HepG2 (cell line): Measurements from ENCODE around the gene MLH1. TPM values are rescaled to one million over a fixed set of nuclear protein-coding genes. Genes with fewer than 3 reads are reported as not detected.
A peak's percentile ranks its signal among the peaks of the same experiment; 100 is the strongest.

ENCODE experiments used
- ARNTL ChIP-seq: sonication (generic); formaldehyde crosslinking; IDR thresholded peaks from 2 replicates; pipeline ENCODE4 v1.4.0; 2020; ENCODE audit warnings: mild to moderate bottlenecking, missing genetic modification reagents
- BATF2 ChIP-seq: sonication (generic); formaldehyde crosslinking; IDR thresholded peaks from 2 replicates; pipeline ENCODE4 v1.8.0; 2022; ENCODE audit warnings: mild to moderate bottlenecking, missing genetic modification reagents, moderate library complexity
- CEBPB ChIP-seq: IDR thresholded peaks from 2 replicates; pipeline ENCODE4 v1.6.1; 2011; ENCODE audit warnings: low read depth, low read length, improper control_type of control experiment, borderline replicate concordance
- KLF11 ChIP-seq: IDR thresholded peaks from 2 replicates; pipeline ENCODE4 v1.6.1; 2016; ENCODE audit warnings: missing compliant biosample characterization
- KLF6 ChIP-seq: IDR thresholded peaks from 2 replicates; pipeline ENCODE4 v1.8.0; 2016; ENCODE audit warnings: missing biosample characterization, missing genetic modification reagents
- MBNL3 ChIP-seq: fragments of 250-450 bp; sonication (Bioruptor Pico); conservative IDR thresholded peaks from 2 replicates; pipeline ENCODE4 v1.8.0; 2022; ENCODE audit warnings: mild to moderate bottlenecking, inconsistent platforms
- NFE2 ChIP-seq: sonication (generic); formaldehyde crosslinking; IDR thresholded peaks from 2 replicates; pipeline ENCODE4 v1.4.0; 2020; ENCODE audit warnings: missing genetic modification reagents
- NFE2L1 ChIP-seq: sonication (generic); formaldehyde crosslinking; IDR thresholded peaks from 2 replicates; pipeline ENCODE4 v1.4.0; 2020; ENCODE audit warnings: missing genetic modification reagents, mild to moderate bottlenecking, borderline replicate concordance
- NFYC ChIP-seq: IDR thresholded peaks from 2 replicates; pipeline ENCODE4 v1.6.1; 2016; ENCODE audit warnings: missing genetic modification reagents, missing compliant biosample characterization
- PTBP1 ChIP-seq: fragments of 200-400 bp; formaldehyde crosslinking; IDR thresholded peaks from 2 replicates; pipeline ENCODE4 v1.6.1; 2018; ENCODE audit warnings: low read length, low read depth; ENCODE audit not compliant: poor library complexity, severe bottlenecking
- SNAI1 ChIP-seq: sonication (generic); formaldehyde crosslinking; IDR thresholded peaks from 2 replicates; pipeline ENCODE4 v1.5.0; 2020; ENCODE audit warnings: mild to moderate bottlenecking, missing genetic modification reagents, borderline replicate concordance
- SPEN ChIP-seq: sonication (generic); formaldehyde crosslinking; IDR thresholded peaks from 2 replicates; pipeline ENCODE4 v1.5.1; 2020; ENCODE audit warnings: low read depth, mild to moderate bottlenecking, missing genetic modification reagents
- SRSF1 ChIP-seq: fragments of 200-400 bp; formaldehyde crosslinking; optimal IDR thresholded peaks from 2 replicates; pipeline ENCODE3; 2017; ENCODE audit warnings: mild to moderate bottlenecking, low read depth, low read length, moderate library complexity
- TFDP1 ChIP-seq: IDR thresholded peaks from 2 replicates; pipeline ENCODE4 v1.6.1; 2016; ENCODE audit warnings: missing compliant biosample characterization, missing genetic modification reagents, borderline replicate concordance
- THAP8 ChIP-seq: sonication (generic); formaldehyde crosslinking; IDR thresholded peaks from 2 replicates; pipeline ENCODE4 v1.5.1; 2020; ENCODE audit warnings: missing genetic modification reagents, mild to moderate bottlenecking, borderline replicate concordance
- YEATS2 ChIP-seq: sonication (generic); formaldehyde crosslinking; IDR thresholded peaks from 2 replicates; pipeline ENCODE4 v1.4.0; 2020; ENCODE audit warnings: missing genetic modification reagents, borderline replicate concordance
- ZEB1 ChIP-seq: IDR thresholded peaks from 2 replicates; pipeline ENCODE4 v1.6.1; 2012; ENCODE audit warnings: mild to moderate bottlenecking, low read depth, inconsistent platforms; ENCODE audit not compliant: insufficient replicate concordance
- ZFP90 ChIP-seq: sonication (generic); formaldehyde crosslinking; IDR thresholded peaks from 2 replicates; pipeline ENCODE4 v1.8.0; 2022; ENCODE audit warnings: missing genetic modification reagents, mild to moderate bottlenecking, inconsistent platforms, borderline replicate concordance
- ZNF124 ChIP-seq: sonication (generic); formaldehyde crosslinking; IDR thresholded peaks from 2 replicates; pipeline ENCODE4 v1.4.0; 2020; ENCODE audit warnings: missing genetic modification reagents
- ZNF207 ChIP-seq: fragments of 450-650 bp; IDR thresholded peaks from 2 replicates; pipeline ENCODE4 v1.6.1; 2016; ENCODE audit warnings: antibody characterized with exemption, borderline replicate concordance
- ZNF34 ChIP-seq: sonication (generic); formaldehyde crosslinking; IDR thresholded peaks from 2 replicates; pipeline ENCODE4 v1.4.0; 2020; ENCODE audit warnings: mild to moderate bottlenecking, missing genetic modification reagents, borderline replicate concordance
- ZNF513 ChIP-seq: sonication (generic); formaldehyde crosslinking; conservative IDR thresholded peaks from 2 replicates; pipeline ENCODE4 v1.5.0; 2020; ENCODE audit warnings: missing genetic modification reagents
- ZNF563 ChIP-seq: sonication (generic); formaldehyde crosslinking; IDR thresholded peaks from 2 replicates; pipeline ENCODE4 v1.8.0; 2022; ENCODE audit warnings: mild to moderate bottlenecking, moderate library complexity, missing genetic modification reagents
- ZNF746 ChIP-seq: sonication (generic); formaldehyde crosslinking; IDR thresholded peaks from 2 replicates; pipeline ENCODE4 v1.8.0; 2022; ENCODE audit warnings: mild to moderate bottlenecking, missing genetic modification reagents
- ZSCAN9 ChIP-seq: IDR thresholded peaks from 2 replicates; pipeline ENCODE4 v1.6.1; 2016; ENCODE audit warnings: borderline replicate concordance
- polyA plus RNA-seq, 8 experiments: library from polyadenylated mRNA; depleted of rRNA in 3 of 8; stranded (reverse) in 7 of 8; unstranded in 1 of 8; fragments of >200 nt; fragmentation: Illumina TruSeq in 4 of 8; extraction: Trizol in 4 of 8; gene quantifications; 2 replicates each; pipeline versions ENCODE4 v1.2.1 to v1.2.3, GENCODE V29; 2011 to 2016; ENCODE audit warnings: low read depth in 4 of 8, missing spikeins in 1 of 8, mixed read lengths in 1 of 8; ENCODE audit not compliant: insufficient read depth in 1 of 8
- total RNA-seq, 5 experiments: library from RNA; depleted of rRNA; stranded (reverse); fragments of >200 nt; fragmentation: Illumina TruSeq; extraction: Trizol; gene quantifications; 2 replicates each; pipeline ENCODE4 v1.2.3, GENCODE V29; 2016; ENCODE audit warnings: low read depth in 1 of 5

Gene MLH1
- total and polyA plus RNA-seq, 2 of the 13 experiments (the other 11 are each of a cell fraction or from before 2014, with no cell fraction given) = 29.5 to 70.8 TPM

- TF ChIP-seq ZNF513 (no peak), TFDP1 (CRISPR knock-in tag) (peak; percentile 95), NFE2L1 (CRISPR knock-in tag) (peak; percentile 87; the same call in 1 of the 2 replicates), PTBP1 (no peak), KLF11 (CRISPR knock-in tag) (no peak), ZEB1 (no peak), ZNF124 (CRISPR knock-in tag) (peak; percentile 11; the same call in 1 of the 2 replicates), SNAI1 (CRISPR knock-in tag) (peak; percentile 82; the same call in 1 of the 2 replicates), CEBPB (peak; percentile 93), ZFP90 (CRISPR knock-in tag) (peak; percentile 50; the same call in 1 of the 2 replicates), SPEN (peak; percentile 71; the same call in 1 of the 2 replicates), ZNF563 (CRISPR knock-in tag) (no peak), KLF6 (CRISPR knock-in tag) (peak; percentile 50; the same call in 1 of the 2 replicates), BATF2 (CRISPR knock-in tag) (no peak), ZNF746 (CRISPR knock-in tag) (no peak), MBNL3 (CRISPR knock-in tag) (no peak), ZNF207 (no peak), NFYC (peak; percentile 96), THAP8 (CRISPR knock-in tag) (no peak), YEATS2 (CRISPR knock-in tag) (peak; percentile 73), ARNTL (CRISPR knock-in tag) (no peak; the same call in 1 of the 2 replicates), NFE2 (CRISPR knock-in tag) (no peak), ZSCAN9 (CRISPR knock-in tag) (0 out of 2 replicates have a peak, but pooled peaks have one; percentile 72), ZNF34 (no peak), SRSF1 (no peak)
Observed at GRCh38 chr3:36993326-36994283, at the start of gene MLH1 (continued).
